Measurements from ENCODE around the gene FIGNL1.

The FIGNL1 gene, protein sequence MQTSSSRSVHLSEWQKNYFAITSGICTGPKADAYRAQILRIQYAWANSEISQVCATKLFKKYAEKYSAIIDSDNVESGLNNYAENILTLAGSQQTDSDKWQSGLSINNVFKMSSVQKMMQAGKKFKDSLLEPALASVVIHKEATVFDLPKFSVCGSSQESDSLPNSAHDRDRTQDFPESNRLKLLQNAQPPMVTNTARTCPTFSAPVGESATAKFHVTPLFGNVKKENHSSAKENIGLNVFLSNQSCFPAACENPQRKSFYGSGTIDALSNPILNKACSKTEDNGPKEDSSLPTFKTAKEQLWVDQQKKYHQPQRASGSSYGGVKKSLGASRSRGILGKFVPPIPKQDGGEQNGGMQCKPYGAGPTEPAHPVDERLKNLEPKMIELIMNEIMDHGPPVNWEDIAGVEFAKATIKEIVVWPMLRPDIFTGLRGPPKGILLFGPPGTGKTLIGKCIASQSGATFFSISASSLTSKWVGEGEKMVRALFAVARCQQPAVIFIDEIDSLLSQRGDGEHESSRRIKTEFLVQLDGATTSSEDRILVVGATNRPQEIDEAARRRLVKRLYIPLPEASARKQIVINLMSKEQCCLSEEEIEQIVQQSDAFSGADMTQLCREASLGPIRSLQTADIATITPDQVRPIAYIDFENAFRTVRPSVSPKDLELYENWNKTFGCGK

GRCh38 chr7:50449881-50450589 lies at the start of gene FIGNL1:
Gene FIGNL1, minus strand, starts transcription at chr7:50450350. Its CDS starts 3,063 bp downstream, at chr7:50447287.
- no peak for FAIRE-seq

DNA sequence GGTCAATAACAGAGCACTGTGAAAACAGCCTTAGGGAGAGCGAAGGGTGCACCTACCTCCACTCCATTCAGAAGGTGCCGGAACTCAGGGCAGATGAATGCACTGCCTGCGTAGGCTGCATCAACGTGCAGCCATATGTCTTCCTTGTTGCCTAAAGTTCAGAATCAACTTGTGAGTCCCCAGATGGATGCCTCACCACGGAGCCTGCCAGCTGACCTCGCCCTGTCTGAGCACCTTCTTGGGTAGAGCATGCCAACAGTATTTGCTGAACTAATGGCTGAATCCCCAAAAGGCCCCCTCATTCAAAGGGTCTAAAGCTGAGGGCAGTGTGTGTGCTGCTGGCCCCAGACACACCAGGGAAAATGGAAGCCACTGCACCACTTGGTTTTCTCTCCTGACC lies 48.9 kb upstream of the FIGNL1 start:
- FAIRE-seq, result no peak

GRCh38 chr7:50497968-50498367 lies 47.8 kb upstream of the FIGNL1 start:
- FAIRE-seq, result no peak

DNA sequence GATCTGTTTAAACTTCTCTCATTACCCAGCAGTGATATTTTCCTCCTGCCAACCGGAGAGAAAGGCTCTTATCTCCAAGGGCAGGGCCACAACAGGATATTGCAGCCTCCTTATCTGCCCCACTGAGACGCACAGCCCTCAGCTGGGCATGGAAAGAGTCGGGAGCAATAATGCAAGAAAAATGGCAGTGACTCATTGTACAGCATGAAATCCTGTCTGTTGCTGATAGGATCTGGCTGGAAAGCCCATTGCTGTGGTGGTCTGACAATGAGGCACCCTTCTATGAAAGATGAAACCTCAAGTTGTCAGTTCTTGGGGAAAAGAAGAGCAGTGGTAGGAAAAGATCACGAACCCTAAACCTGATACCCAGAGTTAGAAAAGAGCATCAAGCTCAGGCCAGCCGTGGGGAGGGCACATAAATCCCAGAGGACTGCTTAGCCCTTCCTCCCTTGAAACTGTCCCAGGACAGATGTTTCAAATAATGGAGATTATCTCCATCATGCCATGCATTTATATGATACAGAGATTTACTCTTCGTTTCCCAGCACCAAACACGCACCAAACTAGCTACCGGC lies 47.0 kb upstream of the FIGNL1 start:
- FAIRE-seq, result no peak

- FAIRE-seq, result no peak
These were observed 46.4 kb upstream of the FIGNL1 start for GRCh38 chr7:50496569-50496968.

GRCh38 chr7:50495746-50496145 lies 45.6 kb upstream of the FIGNL1 start:
- FAIRE-seq, result no peak

GRCh38 chr7:50492770-50493519 lies 42.8 kb upstream of the FIGNL1 start:
- no peak for FAIRE-seq

DNA sequence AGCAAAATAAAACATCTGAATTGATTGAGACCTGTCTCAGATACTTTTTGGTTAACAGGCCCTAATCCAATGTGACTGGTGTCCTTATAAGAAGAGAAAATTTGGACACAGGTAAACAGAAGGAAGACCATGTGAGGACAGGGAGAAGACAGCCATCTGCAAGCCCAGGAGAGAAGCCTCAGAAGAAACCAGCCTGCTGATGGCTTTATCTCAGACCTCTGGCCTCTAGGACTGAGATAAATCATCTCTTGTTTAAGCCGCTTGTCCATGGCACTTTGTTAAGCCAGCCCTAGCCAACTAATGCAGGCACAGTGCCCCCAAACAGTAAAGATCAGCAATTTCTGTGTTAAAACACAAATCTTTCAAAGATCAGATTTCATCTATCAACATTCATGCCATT lies 41.8 kb upstream of the FIGNL1 start:
- no peak for FAIRE-seq

GRCh38 chr7:50491209-50491608 lies 41.1 kb upstream of the FIGNL1 start:
- FAIRE-seq, result no peak

GRCh38 chr7:50488379-50488778 lies 38.2 kb upstream of the FIGNL1 start:
- peak; percentile 98 for FAIRE-seq

GRCh38 chr7:50486512-50486911 lies 36.4 kb upstream of the FIGNL1 start:
- FAIRE-seq, result no peak

- no peak for FAIRE-seq
These were observed 31.7 kb upstream of the FIGNL1 start for GRCh38 chr7:50481867-50482266.

- no peak for FAIRE-seq
These were observed 30.6 kb upstream of the FIGNL1 start for GRCh38 chr7:50480797-50481196.

DNA sequence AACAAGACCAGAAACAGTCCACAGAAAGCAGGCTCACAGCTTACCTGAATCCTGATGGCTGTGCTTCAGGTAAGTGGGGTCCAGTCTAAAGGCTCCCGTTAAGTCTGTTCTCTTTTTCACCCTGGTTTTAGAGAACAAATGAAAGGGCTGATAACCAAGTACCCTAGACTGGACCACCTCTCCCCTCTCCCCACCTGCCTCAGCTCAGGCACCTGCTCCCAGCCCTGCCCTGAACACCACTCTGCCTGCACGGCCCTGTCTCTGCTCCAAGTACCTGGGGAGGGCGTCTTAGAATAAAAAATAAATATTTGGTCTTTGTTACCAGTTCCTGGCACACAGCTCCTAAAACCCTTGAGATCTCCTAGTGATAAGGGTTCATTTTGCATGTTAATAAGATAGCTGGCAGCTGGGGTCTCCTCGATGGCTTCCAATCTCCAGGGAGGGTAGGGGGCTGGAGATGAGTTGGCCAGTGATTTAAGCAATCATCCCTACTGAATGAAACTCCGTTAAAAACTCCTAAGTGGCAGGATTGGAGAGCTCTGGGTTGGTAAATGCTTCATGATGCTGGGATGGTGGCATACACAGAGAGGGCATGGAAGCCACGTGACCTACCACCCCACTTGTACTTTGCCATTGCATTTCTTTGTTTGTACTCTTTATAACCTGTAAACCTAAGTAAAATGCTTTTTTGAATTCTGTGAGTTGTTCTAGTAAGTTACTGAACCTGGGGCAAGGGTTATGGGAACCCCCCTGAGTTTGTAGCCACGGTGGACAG lies 29.8 kb upstream of the FIGNL1 start:
- no peak for FAIRE-seq

GRCh38 chr7:50477640-50478039 lies 27.5 kb upstream of the FIGNL1 start:
- FAIRE-seq, result no peak

GRCh38 chr7:50476953-50477625 lies 26.9 kb upstream of the FIGNL1 start:
- FAIRE-seq, result no peak

DNA sequence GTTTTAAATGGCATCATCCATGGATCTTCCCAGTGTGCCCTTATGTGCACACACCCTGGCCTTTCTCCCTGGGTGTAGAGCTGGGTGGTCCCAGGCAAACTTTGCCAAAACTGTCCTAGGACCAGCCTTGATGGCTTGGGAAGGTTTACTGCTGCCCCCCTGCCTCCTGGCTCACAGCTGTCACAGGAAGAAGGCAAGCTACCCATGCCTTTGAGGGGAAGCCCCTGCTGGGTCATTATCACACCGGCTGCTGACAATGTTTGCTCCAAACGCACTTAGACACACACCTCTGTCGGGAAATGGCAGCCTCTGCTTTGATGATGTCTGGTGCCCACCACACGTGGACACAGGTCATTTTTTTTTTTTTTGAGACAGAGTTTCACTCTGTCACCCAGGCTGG lies 25.2 kb upstream of the FIGNL1 start:
- no peak for FAIRE-seq

- no peak for FAIRE-seq
These were observed 24.4 kb upstream of the FIGNL1 start for GRCh38 chr7:50474382-50475160.

DNA sequence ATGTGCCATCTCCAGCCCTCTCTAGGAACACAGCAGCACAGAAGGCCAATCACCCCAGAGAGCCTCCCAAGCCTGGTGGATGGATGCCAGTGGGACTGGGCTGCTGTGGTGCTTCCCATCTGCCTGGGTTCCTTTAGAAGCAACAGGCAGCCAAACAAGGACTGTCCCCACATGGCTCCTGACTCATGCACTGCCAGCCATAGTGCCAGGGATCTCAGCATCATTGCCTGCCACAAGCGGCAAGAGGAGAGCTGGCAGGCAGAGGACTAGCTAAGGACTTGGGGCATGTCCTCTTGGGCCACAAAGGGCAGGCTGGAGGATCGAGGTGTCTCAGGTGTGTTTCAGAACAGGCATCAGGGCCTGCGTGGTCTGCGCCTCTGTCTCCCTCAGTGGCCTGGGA lies 23.4 kb upstream of the FIGNL1 start:
- FAIRE-seq, result no peak

GRCh38 chr7:50472427-50472826 lies 22.3 kb upstream of the FIGNL1 start:
- no peak for FAIRE-seq

All from islet of Langerhans (tissue), 1 donor.